ENCODE results near the gene KIAA0040.

DNA sequence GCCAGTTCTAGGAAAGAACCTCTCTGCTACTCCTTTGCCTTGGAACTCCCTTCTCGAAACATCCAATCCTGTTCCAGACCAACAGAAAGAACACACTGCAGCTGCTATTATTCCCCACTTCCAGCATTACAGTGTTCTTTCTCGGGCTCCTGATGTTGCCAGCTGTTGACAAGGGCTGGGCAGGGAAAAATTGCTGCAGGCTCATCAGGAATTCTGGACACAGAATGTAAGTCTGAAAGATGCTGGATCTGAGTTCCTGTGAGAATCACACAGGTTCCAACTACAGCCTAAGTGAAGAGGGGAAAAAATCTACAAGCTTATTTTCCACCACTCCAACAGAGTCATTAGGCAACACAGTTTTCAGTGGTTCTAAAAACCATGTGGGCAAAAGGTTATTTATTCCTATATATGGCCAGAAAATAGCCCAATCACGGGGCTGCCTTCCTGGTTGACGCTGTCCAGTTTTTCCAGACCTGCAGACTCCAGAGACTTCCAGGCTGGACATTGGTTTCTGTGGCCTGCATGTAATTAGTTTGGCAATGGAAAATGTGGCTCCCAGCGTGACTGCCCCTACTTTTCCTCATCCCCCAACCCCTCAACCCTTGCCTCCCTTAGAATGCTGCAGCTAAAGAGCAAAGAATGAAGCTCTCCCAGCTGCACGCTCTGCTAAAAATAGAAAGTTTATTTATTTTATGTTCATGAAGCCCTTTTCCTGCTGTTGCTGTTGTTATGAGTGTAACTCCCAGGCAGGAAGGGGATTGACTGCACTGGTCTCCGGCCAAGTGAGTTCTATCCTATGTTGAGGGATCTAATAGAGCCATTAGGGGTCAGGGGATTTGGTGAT lies 8.3 kb upstream of the KIAA0040 start:
- no peak for TF ChIP-seq EZH2 (IDR thresholded peaks at IDR 0.05; ENCODE audit: insufficient read depth, poor library complexity, severe bottlenecking)
- no peak for TF ChIP-seq EZH2phosphoT487 (IDR thresholded peaks at IDR 0.05; ENCODE audit: insufficient read depth, low read depth)

Data from GM23248 (cell line).